HG02870 (cell line): Measurements from ENCODE around the gene UBE2G2.

ENCODE experiments used
- ATAC-seq: cut with Tn5 transposase; IDR thresholded peaks from one replicate; pipeline ENCODE4 v1.9.1; 2021; ENCODE audit warnings: mild to moderate bottlenecking, moderate library complexity; ENCODE audit not compliant: unreplicated experiment

Gene UBE2G2

DNA sequence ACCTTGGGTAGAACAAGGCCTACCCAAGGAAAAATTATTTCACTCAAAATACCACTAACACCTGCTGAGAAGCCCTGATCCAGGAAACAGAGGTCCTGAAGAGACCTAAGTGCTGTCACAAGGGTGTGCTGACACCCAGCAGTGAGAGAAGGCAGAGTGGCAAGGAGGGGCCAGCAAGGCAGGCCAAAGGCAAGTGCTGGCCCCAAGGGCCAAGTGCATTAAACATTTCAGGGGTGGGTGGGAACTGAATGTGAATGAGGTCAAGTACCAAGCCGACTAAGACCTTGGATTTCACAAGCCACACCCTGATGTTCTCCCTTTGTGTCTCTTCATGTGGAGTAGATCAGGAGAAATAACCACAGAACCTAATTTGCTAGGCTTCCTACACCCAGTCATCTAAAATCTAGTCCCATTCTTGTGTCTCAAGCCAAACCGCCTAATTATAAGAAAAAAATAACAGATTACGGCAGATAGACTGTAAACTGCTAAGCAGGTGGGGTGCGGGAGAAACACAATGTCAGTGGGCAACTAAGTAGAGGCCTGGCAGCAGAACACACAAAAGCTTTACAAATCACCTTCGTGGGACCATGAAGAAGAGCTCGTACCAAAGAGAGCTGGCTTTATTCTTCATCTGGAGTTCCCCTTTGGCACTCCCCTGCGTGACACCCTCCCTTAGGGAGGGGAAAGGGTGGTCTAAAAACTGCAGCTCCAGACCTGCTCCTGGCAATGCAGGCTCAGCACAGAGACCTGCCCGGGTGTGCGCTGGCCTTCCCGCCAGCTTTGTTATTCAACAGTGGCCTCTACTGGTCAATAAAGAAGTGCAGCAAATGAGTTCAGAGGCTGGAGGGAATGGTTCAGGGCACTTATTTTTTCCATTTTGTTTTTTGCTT lies 8.7 kb downstream of the UBE2G2 start:
- no peak for ATAC-seq

- ATAC-seq, result no peak
These were observed 9.6 kb downstream of the UBE2G2 start for GRCh38 chr21:44791993-44792392.

- no peak for ATAC-seq
These were observed 10.4 kb downstream of the UBE2G2 start for GRCh38 chr21:44791246-44791645.

DNA sequence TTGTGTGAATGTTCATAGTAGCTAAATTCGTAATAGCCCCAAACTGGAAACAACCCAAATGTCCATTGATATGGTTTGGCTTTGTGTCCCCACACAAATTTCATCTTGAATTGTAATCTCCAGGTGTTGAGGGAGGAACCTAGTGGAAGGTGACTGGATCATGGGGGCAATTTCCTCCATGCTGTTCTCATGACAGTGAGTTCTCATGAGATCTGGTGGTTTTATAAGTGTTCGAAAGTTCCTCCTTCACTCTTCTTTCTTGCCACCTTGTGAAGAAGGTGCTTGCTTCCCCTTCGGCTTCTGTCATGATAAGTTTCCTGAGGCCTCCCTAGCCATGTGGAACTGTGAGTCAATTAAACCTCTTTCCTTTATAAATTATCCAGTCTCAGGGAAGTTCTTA lies 11.3 kb downstream of the UBE2G2 start:
- no peak for ATAC-seq

- no peak for ATAC-seq
These were observed 11.7 kb downstream of the UBE2G2 start for GRCh38 chr21:44789880-44790279.

GRCh38 chr21:44785620-44786335 lies 15.8 kb downstream of the UBE2G2 start:
- no peak for ATAC-seq

DNA sequence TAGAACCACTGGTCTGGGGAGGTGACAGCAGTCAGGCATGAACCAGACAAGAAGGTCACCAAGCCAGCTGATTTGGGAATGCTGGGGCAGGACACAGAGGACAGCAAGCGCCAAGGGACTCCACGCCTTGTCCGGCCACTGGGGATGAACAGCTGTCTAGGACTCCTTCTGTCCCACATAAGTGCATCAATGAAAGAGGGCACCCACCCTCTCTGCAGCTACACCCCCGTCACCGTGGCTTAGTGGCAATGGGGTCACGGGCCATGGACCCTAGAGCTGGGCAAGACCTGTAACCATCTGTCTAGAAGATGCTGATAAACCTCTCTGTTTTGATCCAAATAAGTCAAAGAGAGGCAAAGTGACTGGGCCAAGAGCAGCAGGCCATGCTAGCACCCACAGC lies 16.8 kb downstream of the UBE2G2 start:
- no peak for ATAC-seq

DNA sequence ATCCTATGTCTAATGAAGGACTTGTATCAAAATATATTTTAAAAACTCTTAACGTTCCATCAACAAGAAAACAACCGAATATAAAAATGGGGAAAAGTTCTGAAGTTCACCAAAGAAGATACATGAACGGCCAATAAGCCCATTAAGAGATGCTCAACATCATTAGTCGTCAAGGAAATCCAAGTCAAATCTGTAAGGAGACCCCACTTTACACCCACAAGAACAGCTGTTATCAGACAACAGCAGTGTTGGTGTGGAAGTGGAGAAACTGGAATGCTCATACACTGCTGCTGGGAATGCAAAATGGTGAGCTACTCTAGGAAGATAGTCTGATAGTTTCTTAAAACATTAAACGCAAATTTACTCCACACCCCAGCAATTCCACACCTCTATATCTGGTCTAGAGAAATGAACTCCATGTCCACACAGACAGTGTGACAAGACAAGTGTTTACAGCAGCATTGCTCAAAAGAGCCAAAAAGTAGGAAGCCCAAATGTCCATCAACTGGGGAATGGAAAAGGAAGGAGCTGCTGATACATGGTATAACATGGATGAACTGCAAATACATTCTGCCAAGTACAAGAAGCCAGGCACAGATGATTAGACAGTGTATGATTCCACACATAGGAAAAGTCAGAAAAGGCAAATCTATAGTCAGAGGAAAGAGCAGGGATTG lies 18.5 kb downstream of the UBE2G2 start:
- ATAC-seq, result no peak

- ATAC-seq, result no peak
These were observed 20.7 kb downstream of the UBE2G2 start for GRCh38 chr21:44780767-44781459.

DNA sequence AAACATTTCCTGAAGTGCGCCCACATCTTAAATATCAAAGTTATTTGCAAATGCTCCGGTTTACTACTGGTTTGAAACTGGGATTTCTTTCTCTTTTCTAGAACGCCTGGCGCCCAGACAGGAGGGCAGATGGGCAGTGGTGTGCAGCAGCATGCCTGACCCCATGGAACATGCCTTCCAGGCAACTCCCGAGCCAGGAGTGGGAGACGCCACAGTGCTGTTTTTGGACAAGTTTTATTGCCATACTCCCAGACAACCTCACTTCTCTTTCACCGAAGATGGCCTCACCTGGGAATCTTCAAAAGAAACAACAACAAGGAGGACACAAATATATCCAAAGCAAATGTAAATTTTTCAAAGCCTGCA lies 21.5 kb downstream of the UBE2G2 start:
- ATAC-seq, result no peak

GRCh38 chr21:44779417-44780136 lies 22.0 kb downstream of the UBE2G2 start:
- no peak for ATAC-seq

GRCh38 chr21:44778983-44779382 lies 22.6 kb downstream of the UBE2G2 start:
- no peak for ATAC-seq

- no peak for ATAC-seq
These were observed 23.1 kb downstream of the UBE2G2 start for GRCh38 chr21:44778499-44778911.

GRCh38 chr21:44778094-44778493 lies 23.5 kb downstream of the UBE2G2 start:
- ATAC-seq, result no peak

- no peak for ATAC-seq
These were observed 26.6 kb downstream of the UBE2G2 start for GRCh38 chr21:44774972-44775371.

GRCh38 chr21:44773291-44773932 lies 28.2 kb downstream of the UBE2G2 start:
- no peak for ATAC-seq

DNA sequence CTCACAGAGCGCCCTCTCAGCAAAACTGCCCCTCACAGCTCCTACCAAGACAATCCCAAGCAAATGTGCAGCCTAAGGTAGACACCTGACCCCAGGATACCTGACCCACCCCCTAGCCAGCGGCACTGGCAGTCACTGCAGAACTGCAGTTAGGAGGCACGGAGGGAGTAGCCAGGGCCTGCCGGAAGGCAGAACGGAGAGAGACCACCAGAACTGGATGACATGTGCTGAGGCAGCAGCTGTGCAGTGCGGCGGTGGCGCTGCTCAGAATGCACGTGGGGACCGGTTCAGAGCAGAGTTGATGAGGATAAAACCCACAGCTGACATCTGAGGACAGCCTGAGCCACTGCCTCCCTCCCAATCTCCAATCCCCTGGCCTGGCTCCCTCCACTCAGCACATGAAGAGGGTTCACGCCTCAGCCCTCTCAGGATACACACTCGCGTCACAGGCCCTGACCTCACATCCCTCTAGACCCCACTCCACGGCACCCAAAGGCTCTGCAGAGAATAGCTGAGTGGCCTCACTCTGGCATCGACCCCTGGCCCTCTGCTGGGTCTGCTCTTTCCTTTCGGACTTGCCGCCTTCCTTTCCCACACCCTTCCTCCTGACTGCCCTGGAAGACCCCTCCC lies 29.6 kb downstream of the UBE2G2 start:
- no peak for ATAC-seq

DNA sequence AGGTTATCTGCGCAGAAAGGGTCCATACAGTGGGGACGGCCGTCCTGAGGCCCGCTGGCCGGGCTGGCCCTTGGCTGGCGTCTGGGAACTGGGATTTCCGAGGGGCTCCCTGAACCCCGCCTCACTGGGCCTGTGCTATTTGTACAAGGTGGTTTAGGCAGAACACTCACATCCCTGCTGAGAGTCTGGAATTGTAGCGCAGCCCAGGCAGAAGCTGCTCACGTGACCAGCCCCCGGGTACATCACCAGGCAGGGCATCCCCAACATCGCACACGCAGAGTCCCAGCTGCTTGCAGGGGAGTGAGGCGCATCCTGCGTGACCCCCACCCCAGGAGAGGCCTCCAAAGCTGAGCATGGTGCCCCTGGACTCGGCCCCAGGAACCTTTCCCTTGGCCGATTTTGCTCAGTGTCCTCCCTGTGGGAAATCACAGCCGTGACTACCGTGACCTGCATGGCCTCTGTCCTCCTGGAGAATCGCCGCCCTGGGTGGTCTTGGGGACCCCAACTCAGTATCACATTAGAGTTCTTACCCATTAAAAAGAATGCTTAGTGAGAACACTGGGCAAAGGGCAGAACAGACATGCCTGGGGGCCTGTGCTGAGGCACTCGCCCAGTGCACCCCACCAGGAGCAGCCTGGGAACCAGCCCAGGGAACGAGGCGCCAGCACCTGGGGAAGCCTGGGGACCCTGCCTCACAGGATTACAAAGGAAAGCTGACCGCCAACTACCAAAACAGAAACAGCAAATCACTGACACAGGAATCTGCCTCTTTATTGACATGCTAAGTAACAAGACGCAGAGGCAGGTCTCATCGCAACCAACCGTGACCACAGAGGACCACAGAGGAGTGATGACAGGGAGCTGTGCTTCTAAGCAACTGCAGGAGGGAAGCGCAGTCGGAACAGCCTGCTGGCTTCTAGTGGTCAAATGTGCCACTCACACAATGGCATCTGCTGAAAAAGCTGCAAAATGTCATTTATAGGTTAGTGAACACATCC lies 33.5 kb downstream of the UBE2G2 start:
- ATAC-seq, result no peak
